CD4-positive, alpha-beta T cell (primary cell): ENCODE measurements around the gene DNLZ. TPM values are rescaled to one million over a fixed set of nuclear protein-coding genes. Genes with fewer than 3 reads are reported as not detected.

Experiments used
- ATAC-seq: fragments of 200-7000 bp; cut with Tn5 transposase; one replicate; pipeline ENCODE4 v1.10.0; 2022; ENCODE audit warnings: mild to moderate bottlenecking; ENCODE audit not compliant: poor library complexity
- CTCF ChIA-PET: fragments of 350-600 bp; sonication (Branson Sonifier 250); formaldehyde crosslinking; loops from one replicate; lab custom pipeline; 2021; ENCODE audit warnings: antibody characterized with exemption, inconsistent platforms; lab: Charles Lee
- POLR2A ChIA-PET: fragments of 350-600 bp; sonication (Branson Sonifier 250); formaldehyde crosslinking; loops from one replicate; lab custom pipeline; 2021; ENCODE audit warnings: antibody characterized with exemption, inconsistent platforms; lab: Charles Lee
- DNase-seq, 14 experiments: peaks; one replicate each; pipeline ENCODE4 v3.0.0-alpha.2; 2013 to 2020; ENCODE audit warnings: mixed read lengths in 2 of 14
- H3K27ac ChIP-seq, 2 donors: one replicate each; pipeline versions ENCODE4 v1.5.1 to v1.7.0; 2013; ENCODE audit warnings: low read length in 2 of 2, low read depth in 1 of 2, mild to moderate bottlenecking in 1 of 2
- H3K27me3 ChIP-seq, 2 experiments: 1 replicate in 1 of 2; 2 replicates in 1 of 2; pipeline versions ENCODE4 v1.6.1 to v1.7.0; 2013; ENCODE audit warnings: low read length in 2 of 2, control low read depth in 1 of 2, mild to moderate bottlenecking in 1 of 2, moderate library complexity in 1 of 2; ENCODE audit not compliant: insufficient read depth in 2 of 2, control insufficient read depth in 1 of 2
- H3K36me3 ChIP-seq: one replicate; pipeline ENCODE4 v1.6.1; 2013; ENCODE audit warnings: low read length, control low read depth; ENCODE audit not compliant: insufficient read depth
- H3K4me1 ChIP-seq: one replicate; pipeline ENCODE4 v1.6.1; 2013; ENCODE audit warnings: low read length, control low read depth; ENCODE audit not compliant: insufficient read depth
- H3K4me3 ChIP-seq: one replicate; pipeline ENCODE4 v1.5.1; 2013; ENCODE audit warnings: mild to moderate bottlenecking, low read length, moderate library complexity
- H3K9me3 ChIP-seq, 2 experiments: 1 replicate in 1 of 2; 2 replicates in 1 of 2; pipeline versions ENCODE4 v1.6.1 to v1.7.0; 2013; ENCODE audit warnings: low read length in 2 of 2, mild to moderate bottlenecking in 2 of 2, control low read depth in 1 of 2, moderate library complexity in 1 of 2; ENCODE audit not compliant: control insufficient read depth in 1 of 2, insufficient read depth in 1 of 2
- H3K27ac Mint-ChIP-seq: one replicate; pipeline ENCODE4 v1.8.0; 2020; ENCODE audit warnings: mixed read lengths
- H3K27me3 Mint-ChIP-seq: one replicate; pipeline ENCODE4 v1.8.0; 2021; ENCODE audit warnings: mixed read lengths
- H3K36me3 Mint-ChIP-seq: one replicate; pipeline ENCODE4 v1.8.0; 2021; ENCODE audit warnings: low read depth, mixed read lengths
- H3K4me1 Mint-ChIP-seq: one replicate; pipeline ENCODE4 v1.8.0; 2021; ENCODE audit warnings: low read depth, mixed read lengths
- H3K4me3 Mint-ChIP-seq: one replicate; pipeline ENCODE4 v1.8.0; 2020; ENCODE audit warnings: mild to moderate bottlenecking, mixed read lengths
- H3K9me3 Mint-ChIP-seq: one replicate; pipeline ENCODE4 v1.8.0; 2020; ENCODE audit warnings: mixed read lengths
- intact Hi-C, 2 experiments: fragments of 100-400 bp; cut with DNase I in 1 of 2; cut with micrococcal nuclease in 1 of 2; formaldehyde crosslinking; loops; one replicate each; pipeline versions ENCODE4 v1.15.1 to v1.9.0; 2023 to 2025; cut with DNase I, micrococcal nuclease
- total RNA-seq, 174 experiments: library from RNA in 2 of 174; stranded (reverse) in 2 of 174; gene quantifications; one replicate each; pipeline ENCODE4 v1.2.3 and lab custom pipeline; 2021 to 2026
- TF ChIP-seq, protein P1 (sequence below): fragments of 200-600 bp; IDR thresholded peaks from one replicate; pipeline ENCODE4 v1.8.0; 2022; ENCODE audit warnings: antibody characterized with exemption, mild to moderate bottlenecking

DNLZ gene
- total RNA-seq, 2 experiments from 2014 or later, result 15.4 to 17.0 TPM

DNA sequence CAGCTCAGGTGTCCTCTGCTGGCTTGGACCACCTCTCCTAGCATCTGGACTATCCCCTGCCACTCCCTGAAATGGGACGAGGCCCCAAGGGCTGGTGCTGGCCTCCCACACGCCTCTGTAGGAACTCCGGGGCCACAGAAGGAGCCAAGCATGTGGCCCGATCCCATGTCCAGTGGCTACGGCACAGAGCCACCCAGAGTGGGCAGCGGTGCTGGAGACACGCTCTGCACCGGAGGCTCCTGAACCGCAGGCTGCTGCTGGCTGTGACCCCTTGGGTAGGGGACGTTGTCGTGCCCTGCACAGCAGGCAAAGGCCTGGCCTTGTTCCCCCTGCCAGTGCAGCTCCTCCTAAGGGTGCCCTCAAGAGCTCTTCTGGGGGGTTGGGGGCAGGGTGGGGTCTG is 16.3 kb upstream of the DNLZ start:
- Mint-ChIP-seq H3K4me3 (no peak overlapping the region), H3K36me3 (peaks cover 16% of the 10 kb centered on the region), H3K4me1 (peaks cover 5% of the 10 kb centered on the region), H3K27ac (no peak overlapping the region), H3K9me3 (no peaks in the 10 kb centered on the region), H3K27me3 (no peaks in the 10 kb centered on the region)
- H3K36me3 ChIP-seq, result peaks cover 36% of the 10 kb centered on the region
- H3K4me3 ChIP-seq, result no peak overlapping the region
- H3K9me3 ChIP-seq, result no peaks in the 10 kb centered on the region
- no peak for ATAC-seq
- intact Hi-C loops, result no loop called here
- ChIA-PET POLR2A (no interaction called here), CTCF (no interaction called here)
- H3K27ac ChIP-seq, result no peak overlapping the region
- H3K27me3 ChIP-seq, result no peaks in the 10 kb centered on the region
- TF ChIP-seq, protein P1, sequence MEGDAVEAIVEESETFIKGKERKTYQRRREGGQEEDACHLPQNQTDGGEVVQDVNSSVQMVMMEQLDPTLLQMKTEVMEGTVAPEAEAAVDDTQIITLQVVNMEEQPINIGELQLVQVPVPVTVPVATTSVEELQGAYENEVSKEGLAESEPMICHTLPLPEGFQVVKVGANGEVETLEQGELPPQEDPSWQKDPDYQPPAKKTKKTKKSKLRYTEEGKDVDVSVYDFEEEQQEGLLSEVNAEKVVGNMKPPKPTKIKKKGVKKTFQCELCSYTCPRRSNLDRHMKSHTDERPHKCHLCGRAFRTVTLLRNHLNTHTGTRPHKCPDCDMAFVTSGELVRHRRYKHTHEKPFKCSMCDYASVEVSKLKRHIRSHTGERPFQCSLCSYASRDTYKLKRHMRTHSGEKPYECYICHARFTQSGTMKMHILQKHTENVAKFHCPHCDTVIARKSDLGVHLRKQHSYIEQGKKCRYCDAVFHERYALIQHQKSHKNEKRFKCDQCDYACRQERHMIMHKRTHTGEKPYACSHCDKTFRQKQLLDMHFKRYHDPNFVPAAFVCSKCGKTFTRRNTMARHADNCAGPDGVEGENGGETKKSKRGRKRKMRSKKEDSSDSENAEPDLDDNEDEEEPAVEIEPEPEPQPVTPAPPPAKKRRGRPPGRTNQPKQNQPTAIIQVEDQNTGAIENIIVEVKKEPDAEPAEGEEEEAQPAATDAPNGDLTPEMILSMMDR, result no peak
- H3K4me1 ChIP-seq, result peaks cover 9% of the 10 kb centered on the region
- no peak for DNase-seq

DNA sequence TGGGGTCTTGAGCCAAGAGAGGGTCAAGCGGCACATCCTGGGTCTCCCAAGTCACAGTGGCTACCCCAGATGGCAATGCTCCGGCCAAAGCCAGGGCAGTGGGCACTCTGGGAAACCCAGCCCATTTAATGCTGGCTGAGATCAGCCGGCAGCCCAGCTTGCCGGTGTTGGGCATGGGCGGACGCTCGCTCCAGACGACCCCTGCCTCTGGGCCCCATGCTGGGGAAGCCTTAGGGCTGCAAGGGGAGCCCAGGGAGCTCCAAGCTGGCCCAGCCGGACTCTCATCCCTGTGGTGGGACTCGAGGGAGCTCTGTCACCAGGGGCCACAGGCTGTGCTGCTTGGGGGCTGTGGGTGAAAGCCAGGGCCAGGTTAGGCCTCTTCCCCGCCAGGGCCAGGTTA is 15.9 kb upstream of the DNLZ start:
- intact Hi-C loops, result no loop called here
- H3K27ac ChIP-seq, result no peak overlapping the region
- peaks cover 36% of the 10 kb centered on the region for H3K36me3 ChIP-seq
- peaks cover 5% of the 10 kb centered on the region for H3K4me1 ChIP-seq
- no peak overlapping the region for H3K27ac Mint-ChIP-seq
- ATAC-seq (no peak), DNase-seq (no peak)
- H3K4me1 Mint-ChIP-seq, result no peaks in the 10 kb centered on the region
- H3K9me3 ChIP-seq, result no peaks in the 10 kb centered on the region
- ChIA-PET CTCF (no interaction called here), POLR2A (no interaction called here)
- H3K4me3 Mint-ChIP-seq, result no peak overlapping the region
- no peaks in the 10 kb centered on the region for H3K27me3 ChIP-seq
- TF ChIP-seq, protein P1, result no peak
- H3K27me3 Mint-ChIP-seq, result no peaks in the 10 kb centered on the region
- peaks cover 11% of the 10 kb centered on the region for H3K36me3 Mint-ChIP-seq
- H3K4me3 ChIP-seq, result no peak overlapping the region
- H3K9me3 Mint-ChIP-seq, result no peaks in the 10 kb centered on the region

DNA sequence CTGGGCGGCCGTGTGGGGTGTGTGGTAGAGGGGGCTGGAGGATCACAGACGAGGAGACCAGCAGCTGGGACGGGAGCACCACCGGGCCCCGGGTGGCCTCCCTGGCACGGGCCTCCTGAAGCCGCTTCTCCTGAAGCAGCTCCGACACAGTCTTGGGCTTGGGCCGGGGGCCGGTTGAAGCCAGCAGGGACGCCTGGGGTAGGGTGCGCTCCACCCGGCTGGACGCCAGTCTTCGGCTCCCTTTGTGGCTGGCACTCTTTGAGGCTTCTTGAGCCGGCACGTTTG is 15.4 kb upstream of the DNLZ start:
- no peak overlapping the region for H3K27ac ChIP-seq
- TF ChIP-seq, protein P1, result no peak
- H3K4me3 ChIP-seq, result no peak overlapping the region
- ChIA-PET POLR2A (no interaction called here), CTCF (no interaction called here)
- peaks cover under 1% of the 10 kb centered on the region for H3K4me1 ChIP-seq
- Mint-ChIP-seq H3K36me3 (peaks cover 7% of the 10 kb centered on the region), H3K4me1 (no peaks in the 10 kb centered on the region), H3K4me3 (no peak overlapping the region), H3K27ac (no peak overlapping the region), H3K9me3 (no peaks in the 10 kb centered on the region), H3K27me3 (no peaks in the 10 kb centered on the region)
- ATAC-seq (no peak), DNase-seq (no peak)
- H3K9me3 ChIP-seq, result no peaks in the 10 kb centered on the region
- intact Hi-C loops, result no loop called here
- peaks cover 36% of the 10 kb centered on the region for H3K36me3 ChIP-seq
- H3K27me3 ChIP-seq, result no peaks in the 10 kb centered on the region
